HUES6 (cell line): ENCODE data around the gene BAG5.

Source experiments
- H3K27ac ChIP-seq: 2 replicates; pipeline ENCODE4 v1.7.0; 2013; ENCODE audit warnings: low read depth, mild to moderate bottlenecking, low read length, inconsistent platforms
- H3K27me3 ChIP-seq: 2 replicates; pipeline ENCODE4 v1.6.1; 2013; ENCODE audit warnings: low read length; ENCODE audit not compliant: control insufficient read depth, insufficient read depth
- H3K36me3 ChIP-seq: 2 replicates; pipeline ENCODE4 v1.6.1; 2013; ENCODE audit warnings: low read length; ENCODE audit not compliant: control insufficient read depth, insufficient read depth
- H3K4me1 ChIP-seq: 2 replicates; pipeline ENCODE4 v1.6.1; 2013; ENCODE audit warnings: low read length; ENCODE audit not compliant: control insufficient read depth, insufficient read depth
- H3K4me3 ChIP-seq: 2 replicates; pipeline ENCODE4 v1.5.1; 2013; ENCODE audit warnings: low read depth, low read length
- H3K9ac ChIP-seq: one replicate; pipeline ENCODE4 v1.6.1; 2013; ENCODE audit warnings: mild to moderate bottlenecking, low read length
- H3K9me3 ChIP-seq: 2 replicates; pipeline ENCODE4 v1.6.1; 2013; ENCODE audit warnings: low read depth, low read length; ENCODE audit not compliant: control insufficient read depth, insufficient read depth

BAG5 gene

GRCh38 chr14:103551338-103551762, 11.1 kb downstream of the BAG5 start:
- H3K4me1 ChIP-seq, result no peaks in the 10 kb centered on the region; the same call in 1 of the 2 replicates
- H3K27ac ChIP-seq, result no peak overlapping the region
- H3K36me3 ChIP-seq, result no peaks in the 10 kb centered on the region
- H3K27me3 ChIP-seq, result no peaks in the 10 kb centered on the region
- H3K9ac ChIP-seq, result no peak overlapping the region
- H3K9me3 ChIP-seq, result no peaks in the 10 kb centered on the region
- H3K4me3 ChIP-seq, result no peak overlapping the region

DNA sequence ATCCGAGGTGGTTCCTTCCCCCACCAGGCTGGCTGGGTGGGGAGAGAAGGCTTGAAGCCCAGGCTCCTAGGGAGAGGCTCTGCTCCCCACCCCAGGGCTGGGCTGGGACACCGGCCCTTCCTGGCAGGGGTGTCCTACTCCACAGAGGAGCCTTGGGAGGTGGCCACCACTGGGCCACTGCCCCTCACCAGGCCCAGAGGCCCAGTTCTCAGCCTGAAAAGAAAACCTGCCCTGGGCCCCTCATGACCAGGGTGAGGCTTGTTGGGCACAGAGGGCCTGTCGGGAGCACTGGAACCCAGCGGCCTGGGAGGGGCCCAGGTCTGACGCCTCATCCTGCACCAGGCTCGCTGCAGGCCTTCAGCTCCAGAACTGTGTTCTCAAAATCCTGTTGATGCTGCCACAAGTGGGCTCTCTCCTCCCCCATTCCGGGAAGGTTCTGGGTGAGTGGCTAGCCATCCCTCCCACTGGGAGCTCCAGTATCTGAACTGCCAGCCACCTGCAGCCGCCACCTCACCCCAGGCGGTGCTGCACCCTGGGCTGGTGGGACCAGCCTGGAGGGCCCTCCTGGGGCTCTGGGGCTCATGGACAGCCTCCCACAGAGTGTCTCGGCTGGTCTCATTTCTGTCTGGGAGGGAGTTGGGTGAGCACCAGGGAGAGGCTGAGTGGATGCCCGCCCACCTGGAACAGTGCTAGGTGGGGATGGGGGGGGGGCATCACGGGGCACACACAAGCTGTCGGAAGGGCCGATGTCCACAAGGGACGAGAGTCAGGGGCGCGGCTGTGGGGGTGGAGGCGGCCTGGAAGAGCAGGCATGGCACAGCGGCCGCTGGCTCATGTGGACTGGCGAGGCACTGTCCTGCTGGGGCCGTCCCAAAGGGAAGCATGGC, 11.8 kb downstream of the BAG5 start:
- Histone ChIP-seq H3K9ac (no peak overlapping the region), H3K9me3 (no peaks in the 10 kb centered on the region), H3K27ac (0 out of 2 replicates have a peak overlapping the region, but pooled peaks have one; percentile 8), H3K36me3 (no peaks in the 10 kb centered on the region), H3K4me1 (no peaks in the 10 kb centered on the region; the same call in 1 of the 2 replicates), H3K4me3 (no peak overlapping the region), H3K27me3 (no peaks in the 10 kb centered on the region)

DNA sequence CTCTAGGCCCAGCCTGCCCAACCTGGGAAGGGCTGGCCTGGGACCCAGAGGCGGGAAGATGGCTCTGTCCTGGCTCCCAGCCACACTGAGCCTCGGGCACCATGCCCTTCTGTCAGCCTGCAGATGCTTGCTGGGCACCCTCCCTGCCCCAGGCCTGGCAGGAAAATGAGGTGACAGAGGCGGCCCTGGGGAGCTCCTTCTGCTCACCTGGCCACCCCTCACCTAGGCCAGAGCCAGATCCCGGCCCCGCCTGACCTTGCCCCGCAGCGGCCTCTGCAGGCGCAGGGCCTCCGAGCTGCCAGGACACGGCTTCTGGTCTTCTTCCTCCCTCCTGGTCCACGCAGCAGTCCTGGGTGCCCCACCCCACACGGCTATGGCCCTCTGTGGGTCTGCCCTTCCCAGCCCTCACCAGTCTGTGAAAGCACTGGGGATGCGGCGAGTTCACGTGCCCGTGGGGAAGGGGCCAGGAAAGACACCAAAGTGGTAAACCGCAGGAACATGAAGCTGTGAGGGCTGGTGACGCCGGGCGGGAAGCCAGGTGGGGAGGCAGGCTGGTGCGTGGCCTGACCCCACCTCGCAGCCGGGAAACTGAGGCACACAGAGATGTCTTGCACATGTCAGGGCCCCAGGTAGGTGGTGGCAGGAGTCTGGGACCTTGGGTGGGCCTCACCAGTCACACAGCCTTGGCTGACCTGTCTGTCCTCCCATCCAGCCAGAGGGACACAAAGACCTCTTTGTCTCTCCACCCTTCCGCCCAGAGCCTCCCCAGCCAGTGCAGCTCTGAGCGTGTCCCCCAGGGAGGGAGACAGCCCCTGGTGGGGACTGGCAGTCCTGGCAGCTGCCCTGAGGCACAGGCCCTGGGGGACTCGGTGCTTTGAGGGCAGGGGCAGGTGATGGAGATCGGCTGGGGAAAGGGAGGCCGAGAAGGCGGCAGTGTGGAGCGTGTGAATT, 12.8 kb downstream of the BAG5 start:
- Histone ChIP-seq H3K9ac (no peak overlapping the region), H3K9me3 (no peaks in the 10 kb centered on the region), H3K4me1 (peaks cover 2% of the 10 kb centered on the region; the same call in 1 of the 2 replicates), H3K4me3 (no peak overlapping the region), H3K27me3 (no peaks in the 10 kb centered on the region), H3K27ac (no peak overlapping the region), H3K36me3 (no peaks in the 10 kb centered on the region)

DNA sequence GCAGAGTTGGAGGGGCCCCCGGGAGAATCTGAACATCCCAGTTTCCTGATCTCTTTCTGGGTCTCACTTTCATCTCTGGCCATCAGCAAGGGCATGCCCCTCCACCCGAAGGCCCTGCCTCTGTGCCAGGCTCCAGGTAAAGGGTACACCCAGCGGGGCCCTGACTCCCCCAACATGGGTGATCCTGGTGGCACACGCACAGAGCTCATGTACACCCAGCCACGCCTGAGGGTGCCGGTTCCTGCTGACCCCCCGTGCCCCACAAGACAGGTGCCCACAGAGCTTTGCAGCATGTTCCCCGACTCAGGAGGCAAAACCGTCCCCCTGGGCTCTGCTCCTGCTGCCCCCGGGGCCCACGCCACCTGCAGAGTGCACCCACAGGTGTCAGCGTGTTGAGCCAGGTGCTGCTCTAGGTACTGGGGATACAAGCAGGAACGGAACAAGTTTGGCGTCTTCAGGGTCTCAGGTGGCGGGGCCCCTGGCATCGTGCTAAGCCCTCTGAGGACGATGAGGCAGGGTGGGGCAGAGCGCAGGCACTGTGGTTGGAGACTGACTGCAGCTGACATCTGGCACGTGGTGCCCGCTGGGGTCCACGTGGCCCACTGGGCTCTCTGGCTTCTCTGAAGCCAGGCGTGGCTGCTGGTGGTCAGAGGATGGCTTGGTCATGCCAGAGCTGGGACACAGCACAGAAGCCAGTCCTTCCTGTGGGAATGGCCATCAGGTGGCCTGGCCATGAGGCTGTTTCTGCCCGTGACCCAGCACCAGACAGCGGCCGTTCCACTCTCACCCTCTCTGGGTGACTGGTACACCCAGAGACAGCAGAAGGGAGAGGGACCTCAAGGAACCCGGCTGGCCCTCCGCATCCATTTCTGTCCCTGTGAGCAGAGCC, 13.8 kb downstream of the BAG5 start:
- Histone ChIP-seq H3K9ac (no peak overlapping the region), H3K36me3 (no peaks in the 10 kb centered on the region), H3K4me3 (no peak overlapping the region), H3K9me3 (no peaks in the 10 kb centered on the region), H3K27me3 (no peaks in the 10 kb centered on the region), H3K4me1 (peaks cover 9% of the 10 kb centered on the region), H3K27ac (no peak overlapping the region)

- Histone ChIP-seq H3K27ac (no peak overlapping the region), H3K9ac (no peak overlapping the region), H3K27me3 (no peaks in the 10 kb centered on the region), H3K4me3 (no peak overlapping the region), H3K36me3 (no peaks in the 10 kb centered on the region), H3K4me1 (peaks cover 16% of the 10 kb centered on the region), H3K9me3 (no peaks in the 10 kb centered on the region)
Observed at GRCh38 chr14:103547941-103548462, 14.5 kb downstream of the BAG5 start.

GRCh38 chr14:103547455-103547940, 15.0 kb downstream of the BAG5 start:
- Histone ChIP-seq H3K4me3 (no peak overlapping the region), H3K9ac (no peak overlapping the region), H3K27ac (no peak overlapping the region), H3K36me3 (no peaks in the 10 kb centered on the region), H3K27me3 (no peaks in the 10 kb centered on the region), H3K9me3 (no peaks in the 10 kb centered on the region), H3K4me1 (peaks cover 20% of the 10 kb centered on the region)

- Histone ChIP-seq H3K4me1 (peaks cover 26% of the 10 kb centered on the region), H3K36me3 (no peaks in the 10 kb centered on the region), H3K27me3 (no peaks in the 10 kb centered on the region), H3K27ac (no peak overlapping the region), H3K9me3 (no peaks in the 10 kb centered on the region), H3K9ac (no peak overlapping the region), H3K4me3 (no peak overlapping the region)
Observed at GRCh38 chr14:103546652-103547454, 15.6 kb downstream of the BAG5 start.

GRCh38 chr14:103545915-103546651, 16.4 kb downstream of the BAG5 start:
- Histone ChIP-seq H3K27ac (no peak overlapping the region), H3K36me3 (no peaks in the 10 kb centered on the region), H3K4me1 (peaks cover 34% of the 10 kb centered on the region), H3K27me3 (no peaks in the 10 kb centered on the region), H3K9ac (no peak overlapping the region), H3K9me3 (no peaks in the 10 kb centered on the region), H3K4me3 (no peak overlapping the region)

DNA sequence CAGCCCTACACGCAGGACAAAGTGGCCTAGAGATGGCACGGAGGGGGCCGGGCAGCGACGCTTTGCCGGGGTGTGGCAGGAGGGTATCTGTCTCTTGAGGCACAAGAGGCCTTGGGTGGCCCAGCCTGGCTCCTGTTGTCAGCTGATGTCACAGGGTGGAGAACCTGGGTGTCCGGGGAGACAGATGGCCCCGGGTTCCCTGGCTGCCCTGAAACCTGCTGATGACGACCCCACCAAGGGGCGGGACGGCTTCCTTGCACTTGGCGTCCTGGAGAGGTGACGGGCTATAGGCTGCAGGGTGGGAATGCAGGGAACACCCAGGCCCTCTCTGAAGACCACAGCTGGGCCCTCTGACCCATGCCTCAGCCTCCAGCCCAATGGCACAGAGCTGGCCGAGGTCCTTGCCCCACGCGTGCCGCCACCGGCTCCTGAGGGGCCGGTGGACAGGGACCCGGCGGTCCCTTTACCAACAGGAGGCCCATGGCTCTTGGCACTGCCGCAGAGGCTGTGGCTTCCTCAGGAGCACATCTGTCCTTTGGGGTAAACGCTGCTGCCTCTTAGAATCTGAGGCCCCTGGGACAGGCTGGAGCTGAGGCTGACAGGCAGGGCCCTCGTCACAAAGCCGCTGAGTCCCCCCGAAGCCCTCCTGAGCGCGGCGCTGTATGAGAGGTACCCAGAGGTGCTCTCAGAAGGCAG, 17.1 kb downstream of the BAG5 start:
- no peak overlapping the region for H3K4me3 ChIP-seq
- H3K9ac ChIP-seq, result no peak overlapping the region
- H3K27ac ChIP-seq, result no peak overlapping the region
- H3K36me3 ChIP-seq, result no peaks in the 10 kb centered on the region
- H3K4me1 ChIP-seq, result peaks cover 37% of the 10 kb centered on the region
- H3K27me3 ChIP-seq, result no peaks in the 10 kb centered on the region
- no peaks in the 10 kb centered on the region for H3K9me3 ChIP-seq
